ENCODE measurements around the gene PRDM2. TPM values are rescaled to one million over a fixed set of nuclear protein-coding genes. Genes with fewer than 3 reads are reported as not detected.

The PRDM2 gene
- total RNA-seq, 1 experiment from 2014 or later: 28.4 TPM

- no peaks in the 10 kb centered on the region for H3K36me3 ChIP-seq
- H3K4me3 ChIP-seq: no peak overlapping the region
- no peaks in the 10 kb centered on the region for H3K9me3 ChIP-seq (replicated peaks)
- H3K27me3 ChIP-seq: no peaks in the 10 kb centered on the region; the same call in 1 of the 2 replicates
- no peak for DNase-seq
- no peak overlapping the region for H3K27ac ChIP-seq
- no peaks in the 10 kb centered on the region for H3K4me1 ChIP-seq
These were observed 35.4 kb downstream of the PRDM2 start for GRCh38 chr1:13735168-13735930.

- no peaks in the 10 kb centered on the region; the same call in 1 of the 2 replicates for H3K27me3 ChIP-seq
- no peaks in the 10 kb centered on the region for H3K4me1 ChIP-seq
- H3K9me3 ChIP-seq (replicated peaks): no peaks in the 10 kb centered on the region
- DNase-seq: no peak
- no peak overlapping the region for H3K4me3 ChIP-seq
- no peaks in the 10 kb centered on the region for H3K36me3 ChIP-seq
- H3K27ac ChIP-seq: no peak overlapping the region
These were observed 37.4 kb downstream of the PRDM2 start for GRCh38 chr1:13737398-13737797.

- no peak overlapping the region for H3K4me3 ChIP-seq
- H3K27ac ChIP-seq: no peak overlapping the region
- H3K4me1 ChIP-seq: peaks cover 3% of the 10 kb centered on the region
- no peaks in the 10 kb centered on the region; the same call in 1 of the 2 replicates for H3K27me3 ChIP-seq
- H3K36me3 ChIP-seq: no peaks in the 10 kb centered on the region
- DNase-seq: no peak
- no peaks in the 10 kb centered on the region for H3K9me3 ChIP-seq (replicated peaks)
These were observed 46.4 kb downstream of the PRDM2 start for GRCh38 chr1:13746342-13746741.

- H3K4me1 ChIP-seq: peaks cover 18% of the 10 kb centered on the region
- H3K36me3 ChIP-seq: peaks cover 9% of the 10 kb centered on the region
- H3K9me3 ChIP-seq (replicated peaks): no peaks in the 10 kb centered on the region
- no peaks in the 10 kb centered on the region for H3K27me3 ChIP-seq
- H3K27ac ChIP-seq: peak overlapping the region; percentile 73
- H3K4me3 ChIP-seq: peak overlapping the region; percentile 100
- DNase-seq: peak; percentile 97 to 98
These were observed 48.9 kb downstream of the PRDM2 start for GRCh38 chr1:13748610-13749505.

GRCh38 chr1:13749543-13750341 is 49.8 kb downstream of the PRDM2 start:
- DNase-seq: peak; percentile 66 to 68
- Histone ChIP-seq H3K4me3 (peak overlapping the region; percentile 100), H3K4me1 (peaks cover 18% of the 10 kb centered on the region), H3K27ac (peak overlapping the region; percentile 92), H3K36me3 (peaks cover 9% of the 10 kb centered on the region), H3K27me3 (no peaks in the 10 kb centered on the region), H3K9me3 (replicated peaks) (no peaks in the 10 kb centered on the region)

GRCh38 chr1:13751458-13751871 is 51.5 kb downstream of the PRDM2 start:
- Histone ChIP-seq H3K4me1 (peaks cover 20% of the 10 kb centered on the region), H3K27me3 (no peaks in the 10 kb centered on the region), H3K4me3 (peak overlapping the region; percentile 100), H3K36me3 (peaks cover 13% of the 10 kb centered on the region), H3K9me3 (replicated peaks) (no peaks in the 10 kb centered on the region), H3K27ac (peak overlapping the region; percentile 29; the same call in 1 of the 2 replicates)
- DNase-seq: peak; percentile 50 to 70

GRCh38 chr1:13751985-13752384 is 52.0 kb downstream of the PRDM2 start:
- H3K27me3 ChIP-seq: no peaks in the 10 kb centered on the region
- no peaks in the 10 kb centered on the region for H3K9me3 ChIP-seq (replicated peaks)
- peak overlapping the region; percentile 29 for H3K27ac ChIP-seq
- peaks cover 25% of the 10 kb centered on the region for H3K4me1 ChIP-seq
- DNase-seq: no peak
- H3K36me3 ChIP-seq: peaks cover 13% of the 10 kb centered on the region
- H3K4me3 ChIP-seq: no peak overlapping the region

- Histone ChIP-seq H3K9me3 (replicated peaks) (no peaks in the 10 kb centered on the region), H3K36me3 (peaks cover 13% of the 10 kb centered on the region), H3K4me3 (no peak overlapping the region), H3K4me1 (peaks cover 30% of the 10 kb centered on the region), H3K27ac (no peak overlapping the region), H3K27me3 (no peaks in the 10 kb centered on the region)
- DNase-seq: no peak
These were observed 52.9 kb downstream of the PRDM2 start for GRCh38 chr1:13752852-13753251.

GRCh38 chr1:13753636-13754402 is 53.8 kb downstream of the PRDM2 start:
- no peak overlapping the region for H3K27ac ChIP-seq
- no peaks in the 10 kb centered on the region for H3K9me3 ChIP-seq (replicated peaks)
- DNase-seq: no peak
- no peaks in the 10 kb centered on the region for H3K27me3 ChIP-seq
- H3K4me3 ChIP-seq: no peak overlapping the region
- H3K36me3 ChIP-seq: peaks cover 13% of the 10 kb centered on the region
- peaks cover 30% of the 10 kb centered on the region for H3K4me1 ChIP-seq

GRCh38 chr1:13754510-13755103 is 54.6 kb downstream of the PRDM2 start:
- no peaks in the 10 kb centered on the region for H3K27me3 ChIP-seq
- no peak overlapping the region for H3K27ac ChIP-seq
- H3K9me3 ChIP-seq (replicated peaks): no peaks in the 10 kb centered on the region
- no peak for DNase-seq
- H3K4me1 ChIP-seq: peaks cover 30% of the 10 kb centered on the region
- H3K36me3 ChIP-seq: peaks cover 13% of the 10 kb centered on the region
- H3K4me3 ChIP-seq: no peak overlapping the region

GRCh38 chr1:13756557-13757315 is 56.7 kb downstream of the PRDM2 start:
- Histone ChIP-seq H3K27me3 (no peaks in the 10 kb centered on the region), H3K27ac (no peak overlapping the region), H3K4me1 (peaks cover 25% of the 10 kb centered on the region), H3K36me3 (peaks cover 15% of the 10 kb centered on the region), H3K4me3 (no peak overlapping the region), H3K9me3 (replicated peaks) (no peaks in the 10 kb centered on the region)
- no peak for DNase-seq

GRCh38 chr1:13757693-13758092 is 57.7 kb downstream of the PRDM2 start:
- Histone ChIP-seq H3K27me3 (no peaks in the 10 kb centered on the region), H3K27ac (no peak overlapping the region), H3K4me1 (peaks cover 17% of the 10 kb centered on the region), H3K4me3 (no peak overlapping the region), H3K9me3 (replicated peaks) (no peaks in the 10 kb centered on the region), H3K36me3 (peaks cover 15% of the 10 kb centered on the region)
- no peak for DNase-seq

- Histone ChIP-seq H3K27me3 (no peaks in the 10 kb centered on the region), H3K36me3 (peaks cover 6% of the 10 kb centered on the region; the same call in 1 of the 2 replicates), H3K4me3 (no peak overlapping the region), H3K9me3 (replicated peaks) (no peaks in the 10 kb centered on the region), H3K4me1 (peaks cover 27% of the 10 kb centered on the region), H3K27ac (no peak overlapping the region)
- DNase-seq: no peak
These were observed 59.1 kb downstream of the PRDM2 start for GRCh38 chr1:13759072-13759471.

Data from SJCRH30 (cell line).